Liver (tissue), 3 donors: ENCODE data around the gene TOM1L2.

Source experiments
- ATF3 ChIP-seq: IDR thresholded peaks from 2 replicates; pipeline ENCODE4 v1.6.1; 2016; ENCODE audit warnings: antibody characterized with exemption
- RAD21 ChIP-seq, 2 donors: IDR thresholded peaks; 2 replicates each; pipeline ENCODE4 v1.6.1; 2016; ENCODE audit warnings: antibody characterized with exemption in 2 of 2, mild to moderate bottlenecking in 2 of 2
- RXRA ChIP-seq, 2 donors: IDR thresholded peaks; 2 replicates each; pipeline ENCODE4 v1.6.1; 2017 to 2018; ENCODE audit warnings: antibody characterized with exemption in 2 of 2, mild to moderate bottlenecking in 1 of 2
- YY1 ChIP-seq: IDR thresholded peaks from 2 replicates; pipeline ENCODE4 v1.6.1; 2016; ENCODE audit warnings: antibody characterized with exemption, mild to moderate bottlenecking
- TF ChIP-seq, protein P1 (sequence below): fragments of 150-350 bp; IDR thresholded peaks from 2 replicates; pipeline ENCODE4 v1.5.1; 2017; ENCODE audit warnings: improper control_type of control experiment, low read depth, low read length; ENCODE audit not compliant: missing input control
- TF ChIP-seq, protein P2 (sequence below): IDR thresholded peaks from 2 replicates; pipeline ENCODE4 v1.6.1; 2016; ENCODE audit warnings: antibody characterized with exemption
- donor health status: healthy.
- donor health status: healthy.

- TF ChIP-seq RAD21 (IDR thresholded peaks at IDR 0.05) (no peak), ATF3 (no peak), YY1 (no peak), RXRA (IDR thresholded peaks at IDR 0.05) (no peak)
- TF ChIP-seq, protein P1, sequence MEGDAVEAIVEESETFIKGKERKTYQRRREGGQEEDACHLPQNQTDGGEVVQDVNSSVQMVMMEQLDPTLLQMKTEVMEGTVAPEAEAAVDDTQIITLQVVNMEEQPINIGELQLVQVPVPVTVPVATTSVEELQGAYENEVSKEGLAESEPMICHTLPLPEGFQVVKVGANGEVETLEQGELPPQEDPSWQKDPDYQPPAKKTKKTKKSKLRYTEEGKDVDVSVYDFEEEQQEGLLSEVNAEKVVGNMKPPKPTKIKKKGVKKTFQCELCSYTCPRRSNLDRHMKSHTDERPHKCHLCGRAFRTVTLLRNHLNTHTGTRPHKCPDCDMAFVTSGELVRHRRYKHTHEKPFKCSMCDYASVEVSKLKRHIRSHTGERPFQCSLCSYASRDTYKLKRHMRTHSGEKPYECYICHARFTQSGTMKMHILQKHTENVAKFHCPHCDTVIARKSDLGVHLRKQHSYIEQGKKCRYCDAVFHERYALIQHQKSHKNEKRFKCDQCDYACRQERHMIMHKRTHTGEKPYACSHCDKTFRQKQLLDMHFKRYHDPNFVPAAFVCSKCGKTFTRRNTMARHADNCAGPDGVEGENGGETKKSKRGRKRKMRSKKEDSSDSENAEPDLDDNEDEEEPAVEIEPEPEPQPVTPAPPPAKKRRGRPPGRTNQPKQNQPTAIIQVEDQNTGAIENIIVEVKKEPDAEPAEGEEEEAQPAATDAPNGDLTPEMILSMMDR: no peak
- TF ChIP-seq, protein P2, sequence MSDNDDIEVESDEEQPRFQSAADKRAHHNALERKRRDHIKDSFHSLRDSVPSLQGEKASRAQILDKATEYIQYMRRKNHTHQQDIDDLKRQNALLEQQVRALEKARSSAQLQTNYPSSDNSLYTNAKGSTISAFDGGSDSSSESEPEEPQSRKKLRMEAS: no peak
These were observed 46.3 kb upstream of the TOM1L2 start for GRCh38 chr17:18018411-18018921.
